H1 (cell line): ENCODE results near the gene PGAM5. TPM values are rescaled to one million over a fixed set of nuclear protein-coding genes. Genes with fewer than 3 reads are reported as not detected.

ENCODE experiments used
- CTCF ChIA-PET: fragments of 300-600 bp; sonication (Branson Sonifier 250); formaldehyde crosslinking; loops from one replicate; lab custom pipeline; 2021; ENCODE audit not compliant: partially characterized antibody; lab: Charles Lee
- POLR2A ChIA-PET: fragments of 300-600 bp; sonication (Branson Sonifier 250); formaldehyde crosslinking; loops from one replicate; lab custom pipeline; 2021; ENCODE audit warnings: inconsistent platforms; ENCODE audit not compliant: partially characterized antibody; lab: Charles Lee
- DNase-seq, 2 experiments: peaks; one replicate each; pipeline versions ENCODE4 v3.0.0 to v3.0.0-alpha.2; 2010 to 2022; ENCODE audit warnings: low spot score in 2 of 2, low read depth in 1 of 2, mixed read lengths in 1 of 2
- FAIRE-seq: peaks from 2 replicates; lab custom pipeline; 2011; peaks lifted over from hg19 to GRCh38; lab: Jason Lieb, UNC
- H2AFZ ChIP-seq: 2 replicates; pipeline ENCODE4 v1.8.1; 2012; ENCODE audit warnings: low read length, inconsistent platforms
- H2AK5ac ChIP-seq: 2 replicates; pipeline ENCODE4 v1.6.1; 2013; ENCODE audit warnings: low read depth, low read length
- H2BK120ac ChIP-seq: replicated peaks from 2 replicates; pipeline ENCODE3; 2013; ENCODE audit warnings: low read depth, low read length, inconsistent platforms
- H2BK12ac ChIP-seq: 2 replicates; pipeline ENCODE4 v1.6.1; 2013; ENCODE audit warnings: low read depth, low read length
- H2BK15ac ChIP-seq: 2 replicates; pipeline ENCODE4 v1.6.1; 2013; ENCODE audit warnings: low read length
- H2BK20ac ChIP-seq: 2 replicates; pipeline ENCODE4 v1.6.1; 2013; ENCODE audit warnings: low read length
- H2BK5ac ChIP-seq: 2 replicates; pipeline ENCODE4 v1.6.1; 2013; ENCODE audit warnings: low read depth, low read length
- H3K14ac ChIP-seq: 2 replicates; pipeline ENCODE4 v1.6.1; 2013; ENCODE audit warnings: inconsistent platforms; ENCODE audit not compliant: insufficient read length
- H3K18ac ChIP-seq: 2 replicates; pipeline ENCODE4 v1.6.1; 2013; ENCODE audit warnings: low read length; ENCODE audit errors: extremely low read depth
- H3K23ac ChIP-seq: 2 replicates; pipeline ENCODE4 v1.6.1; 2013; ENCODE audit warnings: inconsistent platforms; ENCODE audit not compliant: insufficient read length
- H3K23me2 ChIP-seq: 2 replicates; pipeline ENCODE4 v1.6.1; 2013; ENCODE audit warnings: low read depth, low read length
- H3K27ac ChIP-seq: 2 replicates; pipeline ENCODE4 v1.6.1; 2011; ENCODE audit warnings: low read depth, low read length, inconsistent platforms
- H3K27me3 ChIP-seq, 4 experiments: replicated peaks in 1 of 4; 1 replicate in 1 of 4; 2 replicates in 3 of 4; pipeline versions ENCODE4 v1.6.1 to v1.8.1; 2011 to 2013; ENCODE audit warnings: low read length in 3 of 4, mild to moderate bottlenecking in 3 of 4, inconsistent platforms in 2 of 4, mixed read lengths in 2 of 4, moderate library complexity in 1 of 4; ENCODE audit not compliant: control insufficient read depth in 3 of 4, insufficient read depth in 3 of 4; ENCODE audit errors: extremely low read depth in 1 of 4
- H3K36me3 ChIP-seq, 4 experiments: 2 replicates each; pipeline versions ENCODE4 v1.6.1 to v1.8.1; 2011 to 2013; ENCODE audit warnings: mild to moderate bottlenecking in 4 of 4, low read length in 3 of 4, moderate library complexity in 2 of 4, control low read depth in 1 of 4, inconsistent platforms in 1 of 4; ENCODE audit not compliant: insufficient read depth in 4 of 4, control insufficient read depth in 2 of 4
- H3K4ac ChIP-seq: replicated peaks from 2 replicates; pipeline ENCODE3; 2013; ENCODE audit warnings: low read length, low read depth, mixed read lengths, inconsistent platforms; ENCODE audit not compliant: insufficient read length
- H3K4me1 ChIP-seq, 4 experiments: replicated peaks in 1 of 4; 1 replicate in 1 of 4; 2 replicates in 3 of 4; pipeline versions ENCODE4 v1.6.1 to v1.8.1; 2011 to 2013; ENCODE audit warnings: low read length in 3 of 4, inconsistent platforms in 2 of 4, mixed read lengths in 1 of 4; ENCODE audit not compliant: insufficient read depth in 4 of 4, control insufficient read depth in 3 of 4
- H3K4me2 ChIP-seq, 2 experiments: 2 replicates each; pipeline versions ENCODE4 v1.6.1 to v1.8.1; 2011 to 2013; ENCODE audit warnings: low read depth in 2 of 2, low read length in 2 of 2, control low read depth in 1 of 2, inconsistent platforms in 1 of 2, mild to moderate bottlenecking in 1 of 2; ENCODE audit not compliant: insufficient read depth in 1 of 2
- H3K4me3 ChIP-seq, 4 experiments: fragments of 200-600, 300-600 bp in 1 of 4; sonication (generic), shearing (Covaris generic), sonication (Bioruptor Twin) in 1 of 4; 2 replicates each; pipeline versions ENCODE4 v1.5.1 to v1.8.1; 2011 to 2016; ENCODE audit warnings: low read length in 4 of 4, low read depth in 3 of 4, control low read depth in 2 of 4, inconsistent platforms in 2 of 4, mild to moderate bottlenecking in 2 of 4, mixed read lengths in 1 of 4, moderate library complexity in 1 of 4; ENCODE audit not compliant: insufficient read depth in 2 of 4; ENCODE audit errors: extremely low read depth in 1 of 4
- H3K56ac ChIP-seq: replicated peaks from 2 replicates; pipeline ENCODE3; 2013; ENCODE audit warnings: low read depth, mild to moderate bottlenecking, mixed read lengths, low read length, inconsistent platforms; ENCODE audit not compliant: insufficient read length
- H3K79me1 ChIP-seq: 2 replicates; pipeline ENCODE4 v1.6.1; 2013; ENCODE audit warnings: low read depth, low read length, control low read depth
- H3K79me2 ChIP-seq, 2 experiments: 2 replicates each; pipeline versions ENCODE4 v1.6.1 to v1.8.1; 2012 to 2013; ENCODE audit warnings: low read length in 2 of 2, mild to moderate bottlenecking in 2 of 2, inconsistent platforms in 1 of 2; ENCODE audit not compliant: insufficient read depth in 2 of 2, control insufficient read depth in 1 of 2
- H3K9ac ChIP-seq, 4 experiments: replicated peaks in 1 of 4; 1 replicate in 1 of 4; 2 replicates in 3 of 4; pipeline versions ENCODE4 v1.6.1 to v1.8.1; 2011 to 2013; ENCODE audit warnings: low read depth in 3 of 4, low read length in 3 of 4, control low read depth in 2 of 4, mild to moderate bottlenecking in 2 of 4, moderate library complexity in 2 of 4, inconsistent platforms in 1 of 4; ENCODE audit errors: extremely low read depth in 1 of 4
- H3K9me3 ChIP-seq, 2 experiments: 2 replicates each; pipeline versions ENCODE4 v1.6.1 to v1.8.1; 2012 to 2013; ENCODE audit warnings: mild to moderate bottlenecking in 2 of 2, moderate library complexity in 2 of 2, control low read depth in 1 of 2, inconsistent platforms in 1 of 2, low read depth in 1 of 2, low read length in 1 of 2, mixed read lengths in 1 of 2; ENCODE audit not compliant: insufficient read depth in 2 of 2
- H4K20me1 ChIP-seq, 2 experiments: replicated peaks in 1 of 2; 2 replicates each; pipeline versions ENCODE3 to v1.8.1; 2011 to 2013; ENCODE audit warnings: inconsistent platforms in 2 of 2, low read length in 2 of 2, mild to moderate bottlenecking in 1 of 2; ENCODE audit not compliant: insufficient read depth in 2 of 2, control insufficient read depth in 1 of 2
- H4K5ac ChIP-seq: 2 replicates; pipeline ENCODE4 v1.6.1; 2013; ENCODE audit warnings: low read length, low read depth, mixed read lengths, inconsistent platforms; ENCODE audit not compliant: insufficient read length
- H4K8ac ChIP-seq: 2 replicates; pipeline ENCODE4 v1.8.0; 2013; ENCODE audit warnings: mild to moderate bottlenecking, moderate library complexity, low read length, inconsistent platforms; ENCODE audit not compliant: insufficient read depth; ENCODE audit errors: extremely low read depth
- H4K91ac ChIP-seq: replicated peaks from 2 replicates; pipeline ENCODE3; 2013; ENCODE audit warnings: low read length, mixed read lengths, inconsistent platforms; ENCODE audit not compliant: insufficient read length
- HDAC2 ChIP-seq, 2 experiments: fragments of 300-600 bp in 1 of 2; sonication (generic) in 1 of 2; IDR thresholded peaks; 2 replicates each; pipeline ENCODE4 v1.6.1; 2011 to 2012; ENCODE audit warnings: low read depth in 2 of 2, low read length in 2 of 2, mild to moderate bottlenecking in 2 of 2, moderate library complexity in 2 of 2, borderline replicate concordance in 1 of 2, inconsistent platforms in 1 of 2
- PHF8 ChIP-seq: fragments of 200-600 bp; sonication (generic); conservative IDR thresholded peaks from 2 replicates; pipeline ENCODE4 v1.7.1; 2012; ENCODE audit warnings: low read depth, mild to moderate bottlenecking, inconsistent platforms, low read length, moderate library complexity
- RFX5 ChIP-seq: IDR thresholded peaks from 2 replicates; pipeline ENCODE4 v1.6.1; 2011; ENCODE audit warnings: low read depth, low read length, improper control_type of control experiment, borderline replicate concordance
- WGBS, 2 experiments: shearing (Covaris generic) in 1 of 2; methylation state at CpG; one replicate each; pipeline versions ENCODE4 v1.1.6 to v1.1.7; 2013 to 2015; ENCODE audit warnings: low lambda C conversion rate in 2 of 2, mixed read lengths in 2 of 2, inconsistent platforms in 1 of 2, low coverage in 1 of 2, missing lambda C conversion rate in 1 of 2; ENCODE audit not compliant: insufficient replicate concordance in 2 of 2, insufficient coverage in 1 of 2, insufficient read length in 1 of 2; ENCODE audit errors: extremely low coverage in 1 of 2, missing lambda C conversion rate in 1 of 2; 5-methylcytosine and 5-hydroxymethylcytosine counted together
- polyA plus RNA-seq, 7 experiments: library from polyadenylated mRNA; depleted of rRNA in 3 of 7; stranded (reverse) in 5 of 7; unstranded in 2 of 7; fragments of >200 nt in 5 of 7; fragments of 200-250 nt in 2 of 7; gene quantifications; 1 replicate in 5 of 7; 2 replicates in 1 of 7; 4 replicates in 1 of 7; pipeline versions ENCODE4 v1.2.1 to v1.2.3, GENCODE V29; 2011 to 2013; ENCODE audit warnings: missing spikeins in 2 of 7, mixed read lengths in 2 of 7
- total RNA-seq: library from RNA; stranded (reverse); fragmentation: NEBNext Ultra II Directional; extraction: Animal tissue kit (Norgen Biotek cat#: 25700); gene quantifications from 2 replicates; pipeline ENCODE4 v1.2.1, GENCODE V29; 2021

PGAM5 gene
- total and polyA plus RNA-seq, 2 of the 8 experiments (the other 6 are each of a cell fraction or from before 2014, with no cell fraction given), result 66.4 to 84.0 TPM

- DNase-seq, result no peak
- no peaks in the 10 kb centered on the region; a peak in 1 of 4 replicates for H3K79me2 ChIP-seq
These were observed 19.7 kb downstream of the PGAM5 start for GRCh38 chr12:132730353-132730752.

More at GRCh38 chr12:132730353-132730752, 19.7 kb downstream of the PGAM5 start:
- Histone ChIP-seq H2BK15ac (no peak overlapping the region), H3K4me1 (no peaks in the 10 kb centered on the region; a peak in 1 of 7 replicates), H3K9me3 (peaks cover 0 to 8% of the 10 kb centered on the region in 2 experiments; a peak in 1 of 4 replicates), H3K4ac (no peak overlapping the region), H3K4me2 (no peak overlapping the region), H2BK12ac (no peak overlapping the region), H3K4me3 (no peak overlapping the region), H3K27ac (no peak overlapping the region), H2AK5ac (no peak overlapping the region), H4K91ac (no peak overlapping the region), H2BK20ac (no peak overlapping the region), H3K14ac (no peak overlapping the region), H3K23ac (no peak overlapping the region), H4K5ac (no peak overlapping the region), H4K8ac (no peak overlapping the region), H3K36me3 (peaks cover 42 to 89% (median 75%) of the 10 kb centered on the region in 4 experiments), H2AFZ (no peak overlapping the region), H4K20me1 (peaks cover 4 to 8% of the 10 kb centered on the region in 2 experiments), H3K18ac (no peak overlapping the region), H3K27me3 (no peaks in the 10 kb centered on the region), H3K23me2 (no peaks in the 10 kb centered on the region), H2BK5ac (no peak overlapping the region), H3K9ac (no peak overlapping the region), H2BK120ac (no peak overlapping the region), H3K79me1 (no peaks in the 10 kb centered on the region), H3K56ac (no peak overlapping the region)
- ChIA-PET POLR2A (interaction anchor here (0.6 to 3.1 kb wide), 10 partner anchors 9 to 71 kb away, joined by 3 to 17 read pairs (median 4); no protein-coding TSS in a partner anchor), CTCF (interaction anchor here (0.7 to 1.6 kb wide), 2 partner anchors 11 to 93 kb away, joined by 3 read pairs; no protein-coding TSS in a partner anchor)
- no peak for FAIRE-seq
- 89% methylated on average over 10 of the region's 11 CpGs; no CpG with 5 or more reads in 1 of the 2 experiments for WGBS, 2 experiments
- TF ChIP-seq HDAC2 (IDR thresholded peaks at IDR 0.05; ENCODE audit: borderline replicate concordance in 1 of 2, low read depth in 2 of 2, low read length in 2 of 2) (no peak), PHF8 (no peak), RFX5 (no peak)
